ENCODE results near the gene PRMT5.

DNA sequence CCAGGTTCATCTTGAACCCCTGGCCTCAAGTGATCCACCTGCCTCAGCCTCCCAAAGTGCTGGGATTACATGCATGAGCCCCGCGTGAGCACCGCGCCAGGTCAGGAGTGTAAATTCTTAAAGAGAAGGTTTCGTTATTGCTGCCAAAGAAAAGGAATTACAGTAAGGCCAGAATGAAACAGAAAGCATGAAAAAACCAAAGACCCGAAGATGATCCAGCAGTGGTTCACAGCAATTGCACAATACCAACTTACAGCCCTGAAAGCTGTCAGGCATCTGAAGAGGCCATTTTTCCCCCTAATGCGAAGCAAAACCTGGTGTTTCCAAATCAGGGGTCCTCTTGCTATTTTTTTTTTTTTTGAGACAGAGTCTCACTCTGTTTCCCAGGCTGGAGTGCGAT lies 20.6 kb downstream of the PRMT5 start:
- TF ChIP-seq, protein P1, sequence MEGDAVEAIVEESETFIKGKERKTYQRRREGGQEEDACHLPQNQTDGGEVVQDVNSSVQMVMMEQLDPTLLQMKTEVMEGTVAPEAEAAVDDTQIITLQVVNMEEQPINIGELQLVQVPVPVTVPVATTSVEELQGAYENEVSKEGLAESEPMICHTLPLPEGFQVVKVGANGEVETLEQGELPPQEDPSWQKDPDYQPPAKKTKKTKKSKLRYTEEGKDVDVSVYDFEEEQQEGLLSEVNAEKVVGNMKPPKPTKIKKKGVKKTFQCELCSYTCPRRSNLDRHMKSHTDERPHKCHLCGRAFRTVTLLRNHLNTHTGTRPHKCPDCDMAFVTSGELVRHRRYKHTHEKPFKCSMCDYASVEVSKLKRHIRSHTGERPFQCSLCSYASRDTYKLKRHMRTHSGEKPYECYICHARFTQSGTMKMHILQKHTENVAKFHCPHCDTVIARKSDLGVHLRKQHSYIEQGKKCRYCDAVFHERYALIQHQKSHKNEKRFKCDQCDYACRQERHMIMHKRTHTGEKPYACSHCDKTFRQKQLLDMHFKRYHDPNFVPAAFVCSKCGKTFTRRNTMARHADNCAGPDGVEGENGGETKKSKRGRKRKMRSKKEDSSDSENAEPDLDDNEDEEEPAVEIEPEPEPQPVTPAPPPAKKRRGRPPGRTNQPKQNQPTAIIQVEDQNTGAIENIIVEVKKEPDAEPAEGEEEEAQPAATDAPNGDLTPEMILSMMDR (conservative IDR thresholded peaks at IDR 0.05) = no peak
- TF ChIP-seq ZFX (IDR thresholded peaks at IDR 0.05) = no peak
